GM18505 (cell line): Measurements from ENCODE around the gene OPRL1.

ENCODE experiments used
- ATAC-seq: cut with Tn5 transposase; IDR thresholded peaks from one replicate; pipeline ENCODE4 v1.9.1; 2021; ENCODE audit not compliant: unreplicated experiment
- POLR2A ChIP-seq: IDR thresholded peaks from 4 replicates; pipeline ENCODE4 v1.6.1; 2011; ENCODE audit warnings: borderline replicate concordance; ENCODE audit not compliant: insufficient read depth, insufficient read length; ENCODE audit errors: extremely low read depth

The OPRL1 gene

GRCh38 chr20:64090165-64090564 lies 10.3 kb downstream of the OPRL1 start:
- TF ChIP-seq POLR2A = no peak
- ATAC-seq = no peak

GRCh38 chr20:64091340-64091739 lies 11.5 kb downstream of the OPRL1 start:
- ATAC-seq = no peak
- TF ChIP-seq POLR2A = no peak

GRCh38 chr20:64091770-64092169 lies 11.9 kb downstream of the OPRL1 start:
- ATAC-seq = no peak
- no peak for TF ChIP-seq POLR2A

GRCh38 chr20:64092258-64093012 lies 12.6 kb downstream of the OPRL1 start:
- ATAC-seq = no peak
- TF ChIP-seq POLR2A = no peak

GRCh38 chr20:64093013-64093503 lies 13.2 kb downstream of the OPRL1 start:
- TF ChIP-seq POLR2A = no peak
- no peak for ATAC-seq

GRCh38 chr20:64095455-64095854 lies 15.6 kb downstream of the OPRL1 start:
- ATAC-seq = no peak

GRCh38 chr20:64095927-64096326 lies 16.0 kb downstream of the OPRL1 start:
- no peak for ATAC-seq
- TF ChIP-seq POLR2A = no peak

More at GRCh38 chr20:64095455-64095854, 15.6 kb downstream of the OPRL1 start:
- no peak for TF ChIP-seq POLR2A

- ATAC-seq = no peak
- no peak for TF ChIP-seq POLR2A
Observed at GRCh38 chr20:64096535-64096934, 16.7 kb downstream of the OPRL1 start.

GRCh38 chr20:64098471-64099013 lies 18.7 kb downstream of the OPRL1 start:
- ATAC-seq = no peak
- TF ChIP-seq POLR2A = no peak

GRCh38 chr20:64099086-64099786 lies 19.4 kb downstream of the OPRL1 start:
- no peak for ATAC-seq
- TF ChIP-seq POLR2A = no peak

- no peak for ATAC-seq
- TF ChIP-seq POLR2A = no peak
Observed at GRCh38 chr20:64099880-64100565, 20.1 kb downstream of the OPRL1 start.

- ATAC-seq = no peak
- TF ChIP-seq POLR2A = no peak
Observed at GRCh38 chr20:64100566-64100888, 20.6 kb downstream of the OPRL1 start.

GRCh38 chr20:64100946-64101688 lies 21.2 kb downstream of the OPRL1 start:
- TF ChIP-seq POLR2A = no peak
- ATAC-seq = no peak
